Stomach (tissue), 4 donors: ENCODE measurements around the gene SEH1L.

Experiments used
- EP300 ChIP-seq: sonication (generic); formaldehyde crosslinking; IDR thresholded peaks from one replicate; pipeline ENCODE4 v1.6.1; 2017; ENCODE audit warnings: antibody characterized with exemption
- POLR2AphosphoS5 ChIP-seq, 3 donors: sonication (generic); formaldehyde crosslinking; IDR thresholded peaks; one replicate each; pipeline ENCODE4 v1.6.1; 2016; ENCODE audit warnings: antibody characterized with exemption in 3 of 3
- TF ChIP-seq, protein P1 (sequence below), 7 experiments: fragments of 450-650 bp in 4 of 7; fragments of 200-600 bp in 3 of 7; sonication (generic) in 3 of 7; IDR thresholded peaks; one replicate each; pipeline ENCODE4 v1.5.1; 2016 to 2019; ENCODE audit warnings: antibody characterized with exemption in 7 of 7, control low read depth in 2 of 7, mild to moderate bottlenecking in 1 of 7

DNA sequence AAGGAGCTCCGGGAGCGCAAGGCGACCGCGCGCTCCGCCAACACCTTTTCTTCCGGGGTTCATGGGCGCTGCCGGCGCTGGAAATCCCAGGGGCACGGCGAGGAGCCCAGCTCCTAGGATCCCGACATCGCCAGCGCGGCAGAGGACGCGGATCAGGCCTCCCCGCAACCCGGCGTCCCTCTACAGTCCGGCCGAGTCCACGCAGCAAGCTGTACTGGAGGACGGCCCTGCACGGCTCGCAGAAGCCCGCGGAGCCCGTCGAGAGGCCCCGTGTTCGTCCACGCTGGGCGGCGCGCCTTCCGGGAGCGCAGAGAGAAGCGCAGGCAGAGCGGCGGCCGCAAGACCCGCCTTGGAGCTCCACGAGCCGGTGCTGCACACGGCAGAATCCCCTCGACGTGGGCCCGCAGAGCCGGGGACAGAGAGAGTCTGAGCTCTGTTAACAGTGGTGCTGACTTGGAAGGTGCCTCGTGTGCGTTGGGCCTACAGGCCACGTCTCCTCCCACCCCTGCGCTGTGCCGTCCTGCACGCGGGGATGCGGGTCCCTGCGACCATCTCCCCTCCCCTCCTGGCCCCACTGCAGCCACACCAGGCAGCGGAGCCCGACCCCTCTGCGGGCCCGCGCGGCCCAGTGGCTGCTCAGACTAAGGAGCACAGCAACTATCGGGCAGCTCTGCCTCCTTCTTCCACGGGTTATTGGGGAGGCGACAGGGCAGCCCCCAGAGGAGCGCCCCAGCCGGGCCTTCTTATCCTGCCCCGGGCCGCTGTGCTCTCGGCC is 35.7 kb upstream of the SEH1L start:
- TF ChIP-seq, protein P1, sequence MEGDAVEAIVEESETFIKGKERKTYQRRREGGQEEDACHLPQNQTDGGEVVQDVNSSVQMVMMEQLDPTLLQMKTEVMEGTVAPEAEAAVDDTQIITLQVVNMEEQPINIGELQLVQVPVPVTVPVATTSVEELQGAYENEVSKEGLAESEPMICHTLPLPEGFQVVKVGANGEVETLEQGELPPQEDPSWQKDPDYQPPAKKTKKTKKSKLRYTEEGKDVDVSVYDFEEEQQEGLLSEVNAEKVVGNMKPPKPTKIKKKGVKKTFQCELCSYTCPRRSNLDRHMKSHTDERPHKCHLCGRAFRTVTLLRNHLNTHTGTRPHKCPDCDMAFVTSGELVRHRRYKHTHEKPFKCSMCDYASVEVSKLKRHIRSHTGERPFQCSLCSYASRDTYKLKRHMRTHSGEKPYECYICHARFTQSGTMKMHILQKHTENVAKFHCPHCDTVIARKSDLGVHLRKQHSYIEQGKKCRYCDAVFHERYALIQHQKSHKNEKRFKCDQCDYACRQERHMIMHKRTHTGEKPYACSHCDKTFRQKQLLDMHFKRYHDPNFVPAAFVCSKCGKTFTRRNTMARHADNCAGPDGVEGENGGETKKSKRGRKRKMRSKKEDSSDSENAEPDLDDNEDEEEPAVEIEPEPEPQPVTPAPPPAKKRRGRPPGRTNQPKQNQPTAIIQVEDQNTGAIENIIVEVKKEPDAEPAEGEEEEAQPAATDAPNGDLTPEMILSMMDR (IDR thresholded peaks at IDR 0.05) = no peak
- TF ChIP-seq EP300 (no peak), POLR2AphosphoS5 (IDR thresholded peaks at IDR 0.05) (no peak)
